ENCODE data around the gene CEP70.

DNA sequence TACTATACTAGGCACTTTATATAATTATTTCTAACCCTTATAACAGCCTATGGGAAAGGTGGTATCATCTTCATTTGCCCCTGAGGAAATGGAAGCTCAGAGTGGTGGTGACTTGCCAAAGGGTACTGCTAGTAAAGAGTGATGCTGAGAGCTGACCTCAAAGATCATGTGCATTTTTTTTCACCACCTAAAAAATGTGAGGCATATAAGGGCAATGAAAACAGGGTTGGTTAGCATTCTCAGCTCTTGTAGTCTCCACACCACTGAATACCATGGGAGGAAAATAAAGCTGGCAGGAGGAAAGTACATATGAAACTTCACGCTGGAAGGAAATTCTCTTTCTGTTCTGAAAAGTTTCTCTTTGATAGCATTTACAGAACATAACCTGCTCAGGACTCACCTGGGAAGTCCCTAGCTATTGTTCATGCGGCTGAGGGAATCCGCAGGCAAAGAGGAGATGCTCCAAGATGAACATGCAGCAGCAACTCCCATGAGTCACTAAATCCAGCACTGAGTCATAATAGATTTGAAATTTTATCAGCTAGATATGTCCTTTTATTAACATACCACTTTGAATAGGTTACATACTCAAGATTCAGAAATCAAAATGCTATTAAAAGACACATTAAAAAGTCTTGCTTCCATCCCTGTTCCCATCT lies 31.8 kb upstream of the CEP70 start:
- TF ChIP-seq, protein P1, sequence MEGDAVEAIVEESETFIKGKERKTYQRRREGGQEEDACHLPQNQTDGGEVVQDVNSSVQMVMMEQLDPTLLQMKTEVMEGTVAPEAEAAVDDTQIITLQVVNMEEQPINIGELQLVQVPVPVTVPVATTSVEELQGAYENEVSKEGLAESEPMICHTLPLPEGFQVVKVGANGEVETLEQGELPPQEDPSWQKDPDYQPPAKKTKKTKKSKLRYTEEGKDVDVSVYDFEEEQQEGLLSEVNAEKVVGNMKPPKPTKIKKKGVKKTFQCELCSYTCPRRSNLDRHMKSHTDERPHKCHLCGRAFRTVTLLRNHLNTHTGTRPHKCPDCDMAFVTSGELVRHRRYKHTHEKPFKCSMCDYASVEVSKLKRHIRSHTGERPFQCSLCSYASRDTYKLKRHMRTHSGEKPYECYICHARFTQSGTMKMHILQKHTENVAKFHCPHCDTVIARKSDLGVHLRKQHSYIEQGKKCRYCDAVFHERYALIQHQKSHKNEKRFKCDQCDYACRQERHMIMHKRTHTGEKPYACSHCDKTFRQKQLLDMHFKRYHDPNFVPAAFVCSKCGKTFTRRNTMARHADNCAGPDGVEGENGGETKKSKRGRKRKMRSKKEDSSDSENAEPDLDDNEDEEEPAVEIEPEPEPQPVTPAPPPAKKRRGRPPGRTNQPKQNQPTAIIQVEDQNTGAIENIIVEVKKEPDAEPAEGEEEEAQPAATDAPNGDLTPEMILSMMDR (IDR thresholded peaks at IDR 0.05), result no peak
- TF ChIP-seq EZH2 (IDR thresholded peaks at IDR 0.05) (no peak), EZH2phosphoT487 (IDR thresholded peaks at IDR 0.05) (no peak)
